ENCODE results near the gene MLYCD.

The MLYCD gene

DNA sequence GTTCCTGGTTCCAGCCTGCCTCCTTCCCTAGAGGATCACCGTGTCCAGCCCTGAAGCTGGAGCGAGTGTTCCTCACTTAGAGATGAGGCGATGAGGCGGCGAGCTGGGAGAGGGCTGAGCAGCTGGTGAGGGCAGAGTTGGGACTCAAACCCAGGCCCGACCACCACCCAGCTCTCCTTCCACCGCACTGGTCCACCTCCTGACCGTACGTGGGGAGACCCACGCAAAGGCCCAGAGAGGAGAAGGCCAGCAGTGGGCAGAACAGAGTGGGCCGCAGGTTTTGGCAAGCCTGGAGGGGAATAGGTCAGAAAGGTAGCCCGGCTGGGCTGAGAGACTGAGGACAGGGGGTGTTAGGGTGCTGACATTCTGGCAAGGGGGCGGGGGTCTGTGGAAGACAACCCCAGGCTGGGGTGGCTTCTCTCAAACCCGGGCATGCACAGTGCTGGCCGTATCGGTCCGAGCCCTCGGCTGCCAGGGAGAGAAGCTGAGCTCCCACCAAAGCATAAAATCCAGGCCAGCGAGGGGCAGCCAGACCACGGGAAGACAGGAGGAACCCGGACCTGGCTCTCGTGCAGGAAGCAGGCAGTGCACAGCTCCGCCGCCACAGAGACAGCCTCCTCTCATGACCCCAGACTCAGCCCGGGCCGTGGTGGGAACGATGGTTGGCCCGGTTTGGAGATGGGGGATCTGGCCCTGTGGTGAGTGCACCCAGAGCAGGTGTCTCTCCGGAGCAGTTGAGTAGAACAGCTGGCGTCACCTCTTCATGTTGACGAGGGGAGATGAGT, 24.9 kb downstream of the MLYCD start (continued):
- TF ChIP-seq ZNF658 (tag by site-specific recombination; IDR thresholded peaks at IDR 0.05) (no peak), ZNF600 (tag by site-specific recombination; IDR thresholded peaks at IDR 0.05) (no peak)

DNA sequence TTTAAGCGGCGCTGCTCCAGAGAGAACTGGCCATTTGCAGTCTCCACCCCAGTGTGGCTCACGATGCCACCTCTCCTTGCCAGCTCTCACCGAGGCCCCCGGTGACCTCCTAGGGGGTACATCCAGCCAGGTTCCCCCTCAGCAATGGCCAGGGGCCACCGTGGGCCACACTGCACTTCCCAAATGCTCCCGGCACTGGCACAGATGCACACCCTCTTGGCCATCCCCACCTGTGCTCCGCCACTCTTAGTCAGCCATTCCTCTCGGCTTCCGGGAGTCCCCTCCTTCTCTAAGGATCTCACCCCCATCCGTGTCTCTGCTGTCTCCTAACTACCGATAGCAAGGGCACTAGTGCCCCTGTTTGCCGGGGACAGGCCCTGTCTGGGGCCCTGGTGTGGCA, 25.8 kb downstream of the MLYCD start:
- TF ChIP-seq OSR2 (tag by site-specific recombination; IDR thresholded peaks at IDR 0.05) = no peak
- TF ChIP-seq ZNF610 (tag by site-specific recombination; IDR thresholded peaks at IDR 0.05; ENCODE audit: borderline replicate concordance) = no peak
- no peak for TF ChIP-seq ZIC2 (tag by site-specific recombination; IDR thresholded peaks at IDR 0.05)
- TF ChIP-seq, protein P1, sequence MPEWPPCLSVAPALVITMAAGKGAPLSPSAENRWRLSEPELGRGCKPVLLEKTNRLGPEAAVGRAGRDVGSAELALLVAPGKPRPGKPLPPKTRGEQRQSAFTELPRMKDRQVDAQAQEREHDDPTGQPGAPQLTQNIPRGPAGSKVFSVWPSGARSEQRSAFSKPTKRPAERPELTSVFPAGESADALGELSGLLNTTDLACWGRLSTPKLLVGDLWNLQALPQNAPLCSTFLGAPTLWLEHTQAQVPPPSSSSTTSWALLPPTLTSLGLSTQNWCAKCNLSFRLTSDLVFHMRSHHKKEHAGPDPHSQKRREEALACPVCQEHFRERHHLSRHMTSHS (tag by site-specific recombination; IDR thresholded peaks at IDR 0.05) = no peak
- TF ChIP-seq ZNF23 (tag by site-specific recombination; IDR thresholded peaks at IDR 0.05; ENCODE audit: borderline replicate concordance) = no peak
- TF ChIP-seq, protein P2, sequence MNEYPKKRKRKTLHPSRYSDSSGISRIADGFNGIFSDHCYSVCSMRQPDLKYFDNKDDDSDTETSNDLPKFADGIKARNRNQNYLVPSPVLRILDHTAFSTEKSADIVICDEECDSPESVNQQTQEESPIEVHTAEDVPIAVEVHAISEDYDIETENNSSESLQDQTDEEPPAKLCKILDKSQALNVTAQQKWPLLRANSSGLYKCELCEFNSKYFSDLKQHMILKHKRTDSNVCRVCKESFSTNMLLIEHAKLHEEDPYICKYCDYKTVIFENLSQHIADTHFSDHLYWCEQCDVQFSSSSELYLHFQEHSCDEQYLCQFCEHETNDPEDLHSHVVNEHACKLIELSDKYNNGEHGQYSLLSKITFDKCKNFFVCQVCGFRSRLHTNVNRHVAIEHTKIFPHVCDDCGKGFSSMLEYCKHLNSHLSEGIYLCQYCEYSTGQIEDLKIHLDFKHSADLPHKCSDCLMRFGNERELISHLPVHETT (tag by site-specific recombination; IDR thresholded peaks at IDR 0.05) = no peak
- TF ChIP-seq SALL2 (tag by site-specific recombination; IDR thresholded peaks at IDR 0.05; ENCODE audit: borderline replicate concordance) = no peak
- no peak for TF ChIP-seq HOXD13 (CRISPR knock-in tag; IDR thresholded peaks at IDR 0.05; ENCODE audit: borderline replicate concordance)
- TF ChIP-seq ZNF596 (tag by site-specific recombination; IDR thresholded peaks at IDR 0.05) = no peak
- no peak for TF ChIP-seq ZNF266 (tag by site-specific recombination; IDR thresholded peaks at IDR 0.05; ENCODE audit: low read depth)
- TF ChIP-seq ZBTB48 (tag by site-specific recombination; IDR thresholded peaks at IDR 0.05) = no peak
- no peak for TF ChIP-seq RBAK (tag by site-specific recombination; IDR thresholded peaks at IDR 0.05)
- TF ChIP-seq OVOL3 (tag by site-specific recombination; IDR thresholded peaks at IDR 0.05) = no peak
- TF ChIP-seq, protein P3, sequence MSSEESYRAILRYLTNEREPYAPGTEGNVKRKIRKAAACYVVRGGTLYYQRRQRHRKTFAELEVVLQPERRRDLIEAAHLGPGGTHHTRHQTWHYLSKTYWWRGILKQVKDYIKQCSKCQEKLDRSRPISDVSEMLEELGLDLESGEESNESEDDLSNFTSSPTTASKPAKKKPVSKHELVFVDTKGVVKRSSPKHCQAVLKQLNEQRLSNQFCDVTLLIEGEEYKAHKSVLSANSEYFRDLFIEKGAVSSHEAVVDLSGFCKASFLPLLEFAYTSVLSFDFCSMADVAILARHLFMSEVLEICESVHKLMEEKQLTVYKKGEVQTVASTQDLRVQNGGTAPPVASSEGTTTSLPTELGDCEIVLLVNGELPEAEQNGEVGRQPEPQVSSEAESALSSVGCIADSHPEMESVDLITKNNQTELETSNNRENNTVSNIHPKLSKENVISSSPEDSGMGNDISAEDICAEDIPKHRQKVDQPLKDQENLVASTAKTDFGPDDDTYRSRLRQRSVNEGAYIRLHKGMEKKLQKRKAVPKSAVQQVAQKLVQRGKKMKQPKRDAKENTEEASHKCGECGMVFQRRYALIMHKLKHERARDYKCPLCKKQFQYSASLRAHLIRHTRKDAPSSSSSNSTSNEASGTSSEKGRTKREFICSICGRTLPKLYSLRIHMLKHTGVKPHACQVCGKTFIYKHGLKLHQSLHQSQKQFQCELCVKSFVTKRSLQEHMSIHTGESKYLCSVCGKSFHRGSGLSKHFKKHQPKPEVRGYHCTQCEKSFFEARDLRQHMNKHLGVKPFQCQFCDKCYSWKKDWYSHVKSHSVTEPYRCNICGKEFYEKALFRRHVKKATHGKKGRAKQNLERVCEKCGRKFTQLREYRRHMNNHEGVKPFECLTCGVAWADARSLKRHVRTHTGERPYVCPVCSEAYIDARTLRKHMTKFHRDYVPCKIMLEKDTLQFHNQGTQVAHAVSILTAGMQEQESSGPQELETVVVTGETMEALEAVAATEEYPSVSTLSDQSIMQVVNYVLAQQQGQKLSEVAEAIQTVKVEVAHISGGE (tag by site-specific recombination; conservative IDR thresholded peaks at IDR 0.05; ENCODE audit: low read depth) = no peak
- POLR2A ChIA-PET = no interaction called here
- no peaks in the 10 kb centered on the region for H3K9me3 ChIP-seq (ENCODE audit: control insufficient read depth, insufficient read depth, low read depth, low read length)
- H3K4me3 ChIP-seq (ENCODE audit: low read depth, low read length) = no peak overlapping the region
- CTCF ChIA-PET = interaction anchor here (4.3 kb wide), 1 partner anchor 141 kb away, joined by 29 read pairs; no protein-coding TSS in a partner anchor
- peaks cover 0 to 6% of the 10 kb centered on the region in 2 experiments; a peak in 2 of 3 replicates for H3K36me3 ChIP-seq (ENCODE audit: control insufficient read depth in 2 of 2, insufficient read depth in 1 of 2, low read length in 2 of 2)
- no peak overlapping the region for H3K27ac ChIP-seq (ENCODE audit: extremely low read depth, low read depth, low read length)
- no peaks in the 10 kb centered on the region for H3K4me1 ChIP-seq (ENCODE audit: control insufficient read depth, insufficient read depth, low read length)

Data from HEK293 (cell line).